Measurements from ENCODE around the gene TOM1L2. TPM values are rescaled to one million over a fixed set of nuclear protein-coding genes. Genes with fewer than 3 reads are reported as not detected.
A peak's percentile ranks its signal among the peaks of the same experiment; 100 is the strongest.

TOM1L2 gene
- total and polyA plus RNA-seq, 2 donors: 33.0 to 58.7 TPM

DNA sequence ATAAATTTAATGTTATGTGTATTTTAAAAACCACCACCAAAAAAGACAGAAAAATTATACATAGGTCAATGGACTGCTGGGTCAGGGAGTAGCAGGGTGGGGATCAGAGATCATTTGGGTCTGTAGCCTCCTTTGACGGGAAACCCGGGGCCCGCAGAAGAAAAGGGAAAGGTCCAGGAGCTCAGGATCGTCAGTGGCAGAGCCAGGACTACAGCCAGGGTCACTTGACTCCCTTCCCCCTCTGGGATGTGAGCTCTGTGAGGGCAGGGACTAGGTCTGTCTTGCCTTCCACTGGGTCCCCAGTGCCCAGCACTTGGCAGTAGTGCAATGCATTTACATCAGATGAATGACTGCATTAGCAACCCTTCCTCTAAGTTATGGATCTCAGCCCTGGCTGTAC is 62.1 kb downstream of the TOM1L2 start:
- no peak for DNase-seq (ENCODE audit: extremely low spot score)
- no peaks in the 10 kb centered on the region for H3K36me3 ChIP-seq (ENCODE audit: insufficient read depth)
- H3K27ac ChIP-seq (ENCODE audit: low read depth): no peak overlapping the region
- 79% methylated on average over 4 of the region's 4 CpGs for WGBS
- no peaks in the 10 kb centered on the region for H3K4me1 ChIP-seq (ENCODE audit: insufficient read depth)
- no peak overlapping the region for H3K4me3 ChIP-seq (ENCODE audit: low read depth, low read length)

DNA sequence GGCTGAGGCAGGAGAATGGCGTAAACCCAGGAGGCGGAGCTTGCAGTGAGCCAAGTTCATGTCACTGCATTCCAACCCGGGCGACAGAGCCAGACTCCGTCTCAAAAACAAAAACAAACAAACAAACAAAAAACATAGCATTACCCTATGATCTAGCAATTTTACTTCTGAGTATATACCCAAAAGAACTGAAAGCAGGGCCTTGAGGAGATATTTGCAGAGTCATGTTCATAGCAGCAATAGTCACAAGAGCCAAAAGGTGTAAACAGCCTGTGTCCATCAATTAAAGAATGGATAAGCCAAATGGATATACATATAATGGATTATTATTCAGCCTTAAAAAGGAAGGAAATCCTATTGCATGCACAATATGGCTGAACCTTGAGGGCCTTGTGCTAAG is 63.1 kb downstream of the TOM1L2 start:
- H3K27ac ChIP-seq (ENCODE audit: low read depth): no peak overlapping the region
- no peaks in the 10 kb centered on the region for H3K36me3 ChIP-seq (ENCODE audit: insufficient read depth)
- H3K4me1 ChIP-seq (ENCODE audit: insufficient read depth): no peaks in the 10 kb centered on the region
- H3K4me3 ChIP-seq (ENCODE audit: low read depth, low read length): no peak overlapping the region
- DNase-seq (ENCODE audit: extremely low spot score): no peak
- WGBS: 95% methylated on average over 5 of the region's 5 CpGs

DNA sequence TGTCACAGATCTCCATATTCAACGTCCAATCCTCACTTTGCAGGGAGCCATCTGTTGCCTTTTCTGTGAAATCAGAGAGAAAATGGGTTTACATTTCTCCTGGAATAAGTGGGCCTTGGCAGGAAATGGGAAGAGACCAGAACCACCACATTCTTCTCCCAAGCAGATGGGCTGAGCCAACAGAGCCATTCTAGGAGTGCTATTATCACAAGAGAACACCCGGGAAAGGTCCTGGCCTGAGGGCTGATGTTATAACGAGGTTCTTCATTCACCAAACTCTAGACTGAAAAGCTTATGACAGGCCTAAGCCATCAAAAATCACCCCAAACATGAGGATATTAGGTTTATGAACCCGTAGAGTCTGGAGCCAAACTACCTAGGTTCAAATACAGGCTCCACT is 64.7 kb downstream of the TOM1L2 start:
- Histone ChIP-seq H3K27ac (ENCODE audit: low read depth) (no peak overlapping the region), H3K4me3 (ENCODE audit: low read depth, low read length) (no peak overlapping the region), H3K36me3 (ENCODE audit: insufficient read depth) (no peaks in the 10 kb centered on the region), H3K4me1 (ENCODE audit: insufficient read depth) (no peaks in the 10 kb centered on the region)
- DNase-seq (ENCODE audit: extremely low spot score): no peak
- 90% methylated on average over 4 of the region's 4 CpGs for WGBS

GRCh38 chr17:17906418-17907215 is 65.6 kb downstream of the TOM1L2 start:
- H3K4me1 ChIP-seq (ENCODE audit: insufficient read depth): no peaks in the 10 kb centered on the region
- H3K27ac ChIP-seq (ENCODE audit: low read depth): no peak overlapping the region
- no peak for DNase-seq (ENCODE audit: extremely low spot score)
- no peaks in the 10 kb centered on the region for H3K36me3 ChIP-seq (ENCODE audit: insufficient read depth)
- no peak overlapping the region for H3K4me3 ChIP-seq (ENCODE audit: low read depth, low read length)
- WGBS: 74% methylated on average over 10 of the region's 10 CpGs

GRCh38 chr17:17905036-17905320 is 67.2 kb downstream of the TOM1L2 start:
- no peak overlapping the region for H3K4me3 ChIP-seq (ENCODE audit: low read depth, low read length)
- DNase-seq (ENCODE audit: extremely low spot score): no peak
- H3K4me1 ChIP-seq (ENCODE audit: insufficient read depth): no peaks in the 10 kb centered on the region
- H3K36me3 ChIP-seq (ENCODE audit: insufficient read depth): no peaks in the 10 kb centered on the region
- H3K27ac ChIP-seq (ENCODE audit: low read depth): no peak overlapping the region
- 91% methylated on average over 5 of the region's 5 CpGs for WGBS

DNA sequence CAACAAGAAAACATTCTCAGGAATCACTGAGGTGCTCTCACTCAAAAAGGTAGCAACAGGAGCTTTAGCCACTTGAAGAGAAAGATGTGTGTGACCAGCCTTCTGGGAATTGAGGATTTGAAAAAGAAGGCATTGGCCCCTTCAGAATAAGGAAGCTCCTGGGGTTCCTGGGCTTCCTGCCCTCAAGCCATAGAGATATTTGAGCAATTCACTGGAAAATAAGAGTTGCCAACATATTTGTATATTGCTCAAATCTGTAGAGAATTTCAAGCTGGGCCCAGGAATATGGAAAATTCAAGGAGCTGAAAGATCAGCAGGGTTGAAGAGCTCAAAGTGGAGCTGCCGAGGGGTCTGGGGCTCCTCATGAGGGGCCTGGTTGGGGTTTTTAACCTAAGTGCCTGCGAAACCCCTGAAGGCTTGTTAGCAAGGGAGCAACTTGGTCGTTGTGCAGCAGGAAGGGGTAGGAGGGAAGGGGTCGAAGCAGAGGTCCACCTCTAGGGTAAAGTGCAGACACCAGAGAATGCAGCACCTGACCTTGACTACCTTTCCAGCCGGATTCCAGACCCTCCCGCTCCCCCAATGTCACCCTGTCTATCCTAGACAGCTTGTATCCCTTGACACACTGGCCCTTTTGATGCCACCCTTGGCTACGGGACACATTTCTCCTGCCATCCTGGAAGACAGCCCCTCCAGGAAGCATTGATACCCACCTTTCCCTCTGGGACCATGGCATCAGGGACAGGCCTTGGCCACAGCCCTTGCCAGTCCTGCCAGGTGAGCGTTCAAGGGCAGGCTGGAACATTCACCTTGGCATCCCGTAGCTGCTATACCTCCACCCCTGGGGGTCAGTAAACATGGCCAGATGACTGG is 67.8 kb downstream of the TOM1L2 start:
- Histone ChIP-seq H3K36me3 (ENCODE audit: insufficient read depth) (no peaks in the 10 kb centered on the region), H3K4me3 (ENCODE audit: low read depth, low read length) (no peak overlapping the region), H3K27ac (ENCODE audit: low read depth) (no peak overlapping the region), H3K4me1 (ENCODE audit: insufficient read depth) (no peaks in the 10 kb centered on the region)
- 93% methylated on average over 9 of the region's 9 CpGs for WGBS
- DNase-seq (ENCODE audit: extremely low spot score): no peak

GRCh38 chr17:17902877-17903276 is 69.3 kb downstream of the TOM1L2 start:
- Histone ChIP-seq H3K36me3 (ENCODE audit: insufficient read depth) (no peaks in the 10 kb centered on the region), H3K27ac (ENCODE audit: low read depth) (no peak overlapping the region), H3K4me3 (ENCODE audit: low read depth, low read length) (no peak overlapping the region), H3K4me1 (ENCODE audit: insufficient read depth) (no peaks in the 10 kb centered on the region)
- no peak for DNase-seq (ENCODE audit: extremely low spot score)
- 86% methylated on average over 4 of the region's 4 CpGs for WGBS

- no peaks in the 10 kb centered on the region for H3K36me3 ChIP-seq (ENCODE audit: insufficient read depth)
- WGBS: 98% methylated on average over 3 of the region's 3 CpGs
- no peaks in the 10 kb centered on the region for H3K4me1 ChIP-seq (ENCODE audit: insufficient read depth)
- no peak overlapping the region for H3K27ac ChIP-seq (ENCODE audit: low read depth)
- no peak for DNase-seq (ENCODE audit: extremely low spot score)
- H3K4me3 ChIP-seq (ENCODE audit: low read depth, low read length): no peak overlapping the region
These were observed 69.8 kb downstream of the TOM1L2 start for GRCh38 chr17:17902376-17902775.

- Histone ChIP-seq H3K27ac (ENCODE audit: low read depth) (peak overlapping the region; percentile 33), H3K4me3 (ENCODE audit: low read depth, low read length) (no peak overlapping the region), H3K4me1 (ENCODE audit: insufficient read depth) (no peaks in the 10 kb centered on the region), H3K36me3 (ENCODE audit: insufficient read depth) (peaks cover 2% of the 10 kb centered on the region)
- WGBS: 22% methylated on average over 7 of the region's 7 CpGs
- DNase-seq (ENCODE audit: extremely low spot score): no peak
These were observed 71.3 kb downstream of the TOM1L2 start for GRCh38 chr17:17900615-17901520.

GRCh38 chr17:17899486-17899885 is 72.7 kb downstream of the TOM1L2 start:
- Histone ChIP-seq H3K4me1 (ENCODE audit: insufficient read depth) (no peaks in the 10 kb centered on the region), H3K4me3 (ENCODE audit: low read depth, low read length) (no peak overlapping the region), H3K27ac (ENCODE audit: low read depth) (no peak overlapping the region), H3K36me3 (ENCODE audit: insufficient read depth) (peaks cover 2% of the 10 kb centered on the region)
- 83% methylated on average over 3 of the region's 3 CpGs for WGBS
- no peak for DNase-seq (ENCODE audit: extremely low spot score)

DNA sequence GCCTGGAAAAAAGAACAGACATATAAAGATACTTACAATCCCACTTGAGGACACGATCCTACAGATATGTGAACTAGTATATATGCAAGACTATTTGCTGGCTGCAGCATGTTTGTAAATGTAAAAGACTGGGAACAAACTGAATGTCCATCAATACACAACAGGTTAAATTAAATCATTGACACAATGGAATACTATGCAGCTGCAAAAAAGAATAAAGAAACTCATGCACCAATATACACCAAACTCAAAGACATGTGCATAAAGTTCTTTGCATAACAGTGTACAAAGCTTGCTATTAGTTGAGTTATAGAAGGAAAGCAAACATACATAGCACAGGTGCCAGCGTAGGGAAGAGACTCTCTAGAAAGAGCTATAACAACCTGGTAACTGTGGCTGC is 73.5 kb downstream of the TOM1L2 start:
- Histone ChIP-seq H3K4me1 (ENCODE audit: insufficient read depth) (no peaks in the 10 kb centered on the region), H3K4me3 (ENCODE audit: low read depth, low read length) (no peak overlapping the region)

GRCh38 chr17:17897442-17897841 is 74.8 kb downstream of the TOM1L2 start:
- peaks cover 2% of the 10 kb centered on the region for H3K36me3 ChIP-seq (ENCODE audit: insufficient read depth)
- H3K4me3 ChIP-seq (ENCODE audit: low read depth, low read length): no peak overlapping the region
- no peak overlapping the region for H3K27ac ChIP-seq (ENCODE audit: low read depth)
- DNase-seq (ENCODE audit: extremely low spot score): no peak
- 84% methylated on average over 2 of the region's 2 CpGs for WGBS
- H3K4me1 ChIP-seq (ENCODE audit: insufficient read depth): no peaks in the 10 kb centered on the region

More for the DNA sequence above, 73.5 kb downstream of the TOM1L2 start:
- Histone ChIP-seq H3K36me3 (ENCODE audit: insufficient read depth) (peaks cover 2% of the 10 kb centered on the region), H3K27ac (ENCODE audit: low read depth) (no peak overlapping the region)
- WGBS: 96% methylated on average over 2 of the region's 2 CpGs
- DNase-seq (ENCODE audit: extremely low spot score): no peak

DNA sequence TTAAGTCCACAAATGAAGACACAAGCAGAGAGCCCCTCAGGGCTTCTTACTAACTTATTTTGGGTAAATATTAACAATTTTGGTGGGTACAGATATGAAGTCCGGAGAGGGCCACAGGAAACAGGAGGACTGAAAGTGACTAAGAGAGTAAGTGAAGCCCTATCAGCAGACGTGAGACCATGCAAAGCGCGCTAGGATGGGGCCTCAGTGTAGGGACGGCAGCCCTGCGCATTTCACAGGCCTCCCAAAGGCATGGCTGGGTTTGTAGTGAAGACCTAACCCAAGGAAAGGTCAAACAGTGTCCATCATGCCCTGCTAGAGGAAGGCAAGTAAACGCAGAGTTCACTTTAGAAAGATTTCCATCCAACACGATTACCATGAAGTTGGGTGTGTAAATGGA is 75.5 kb downstream of the TOM1L2 start:
- DNase-seq (ENCODE audit: extremely low spot score): no peak
- 94% methylated on average over 8 of the region's 8 CpGs for WGBS
- Histone ChIP-seq H3K4me1 (ENCODE audit: insufficient read depth) (no peaks in the 10 kb centered on the region), H3K36me3 (ENCODE audit: insufficient read depth) (peaks cover 3% of the 10 kb centered on the region), H3K27ac (ENCODE audit: low read depth) (no peak overlapping the region), H3K4me3 (ENCODE audit: low read depth, low read length) (no peak overlapping the region)
